LNCAP (cell line): ENCODE data around the gene GGNBP2.

Experiments used
- TF ChIP-seq, protein P1 (sequence below): fragments of 450-650 bp; IDR thresholded peaks from 2 replicates; pipeline ENCODE4 v1.5.1; 2017; ENCODE audit warnings: mild to moderate bottlenecking

The GGNBP2 gene

DNA sequence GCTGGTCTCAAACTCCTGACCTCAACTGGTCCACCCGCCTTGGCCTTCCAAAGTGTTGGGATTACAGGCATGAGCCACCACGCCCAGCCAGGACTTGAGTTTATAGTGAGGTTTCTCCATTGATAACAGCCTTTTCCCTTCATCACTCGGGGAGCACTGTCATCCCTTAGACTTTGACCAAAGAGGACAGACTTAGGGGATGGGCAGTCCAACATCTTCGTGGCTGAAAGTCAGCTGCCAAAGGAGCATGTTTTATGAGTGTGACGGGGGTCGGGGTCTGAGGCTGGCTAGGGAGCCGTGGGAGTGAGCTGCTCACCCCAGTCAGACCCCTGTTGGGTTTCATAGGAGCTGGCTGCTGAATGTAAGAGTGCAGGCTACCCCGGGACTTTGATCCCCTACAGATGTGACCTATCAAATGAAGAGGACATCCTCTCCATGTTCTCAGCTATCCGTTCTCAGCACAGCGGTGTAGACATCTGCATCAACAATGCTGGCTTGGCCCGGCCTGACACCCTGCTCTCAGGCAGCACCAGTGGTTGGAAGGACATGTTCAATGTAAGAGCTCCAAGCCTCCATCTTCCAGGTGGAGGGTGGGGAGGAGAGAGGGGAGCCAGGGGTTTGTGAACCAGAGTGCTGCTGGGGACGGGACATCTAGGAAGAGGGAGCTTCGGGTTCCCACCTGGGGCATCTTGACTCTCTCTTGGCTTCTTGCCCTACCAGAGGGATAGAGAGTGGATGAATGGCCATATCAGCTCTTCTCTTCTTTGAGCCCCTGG, 50.1 kb downstream of the GGNBP2 start:
- TF ChIP-seq, protein P1, sequence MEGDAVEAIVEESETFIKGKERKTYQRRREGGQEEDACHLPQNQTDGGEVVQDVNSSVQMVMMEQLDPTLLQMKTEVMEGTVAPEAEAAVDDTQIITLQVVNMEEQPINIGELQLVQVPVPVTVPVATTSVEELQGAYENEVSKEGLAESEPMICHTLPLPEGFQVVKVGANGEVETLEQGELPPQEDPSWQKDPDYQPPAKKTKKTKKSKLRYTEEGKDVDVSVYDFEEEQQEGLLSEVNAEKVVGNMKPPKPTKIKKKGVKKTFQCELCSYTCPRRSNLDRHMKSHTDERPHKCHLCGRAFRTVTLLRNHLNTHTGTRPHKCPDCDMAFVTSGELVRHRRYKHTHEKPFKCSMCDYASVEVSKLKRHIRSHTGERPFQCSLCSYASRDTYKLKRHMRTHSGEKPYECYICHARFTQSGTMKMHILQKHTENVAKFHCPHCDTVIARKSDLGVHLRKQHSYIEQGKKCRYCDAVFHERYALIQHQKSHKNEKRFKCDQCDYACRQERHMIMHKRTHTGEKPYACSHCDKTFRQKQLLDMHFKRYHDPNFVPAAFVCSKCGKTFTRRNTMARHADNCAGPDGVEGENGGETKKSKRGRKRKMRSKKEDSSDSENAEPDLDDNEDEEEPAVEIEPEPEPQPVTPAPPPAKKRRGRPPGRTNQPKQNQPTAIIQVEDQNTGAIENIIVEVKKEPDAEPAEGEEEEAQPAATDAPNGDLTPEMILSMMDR, result no peak

DNA sequence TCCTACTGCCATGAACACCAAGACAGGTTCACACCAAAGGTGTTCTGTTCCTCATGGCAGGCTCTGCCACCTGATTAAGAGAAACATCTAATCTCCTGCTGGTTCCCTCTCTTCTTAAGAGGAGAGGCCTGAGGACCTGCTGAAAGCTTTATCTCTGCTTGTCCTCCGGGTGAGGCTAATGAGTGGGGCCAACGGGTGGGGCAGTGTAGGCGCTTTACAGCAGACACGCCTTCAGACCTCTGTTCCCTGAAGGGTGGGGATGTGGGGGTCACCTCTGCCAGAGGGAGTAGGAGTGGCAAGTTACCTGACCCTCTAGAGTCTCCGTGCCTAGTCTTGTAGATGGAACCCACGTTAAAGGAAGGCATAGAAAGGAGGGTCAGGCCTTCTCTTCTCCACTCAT, 52.5 kb downstream of the GGNBP2 start:
- TF ChIP-seq, protein P1, result no peak

DNA sequence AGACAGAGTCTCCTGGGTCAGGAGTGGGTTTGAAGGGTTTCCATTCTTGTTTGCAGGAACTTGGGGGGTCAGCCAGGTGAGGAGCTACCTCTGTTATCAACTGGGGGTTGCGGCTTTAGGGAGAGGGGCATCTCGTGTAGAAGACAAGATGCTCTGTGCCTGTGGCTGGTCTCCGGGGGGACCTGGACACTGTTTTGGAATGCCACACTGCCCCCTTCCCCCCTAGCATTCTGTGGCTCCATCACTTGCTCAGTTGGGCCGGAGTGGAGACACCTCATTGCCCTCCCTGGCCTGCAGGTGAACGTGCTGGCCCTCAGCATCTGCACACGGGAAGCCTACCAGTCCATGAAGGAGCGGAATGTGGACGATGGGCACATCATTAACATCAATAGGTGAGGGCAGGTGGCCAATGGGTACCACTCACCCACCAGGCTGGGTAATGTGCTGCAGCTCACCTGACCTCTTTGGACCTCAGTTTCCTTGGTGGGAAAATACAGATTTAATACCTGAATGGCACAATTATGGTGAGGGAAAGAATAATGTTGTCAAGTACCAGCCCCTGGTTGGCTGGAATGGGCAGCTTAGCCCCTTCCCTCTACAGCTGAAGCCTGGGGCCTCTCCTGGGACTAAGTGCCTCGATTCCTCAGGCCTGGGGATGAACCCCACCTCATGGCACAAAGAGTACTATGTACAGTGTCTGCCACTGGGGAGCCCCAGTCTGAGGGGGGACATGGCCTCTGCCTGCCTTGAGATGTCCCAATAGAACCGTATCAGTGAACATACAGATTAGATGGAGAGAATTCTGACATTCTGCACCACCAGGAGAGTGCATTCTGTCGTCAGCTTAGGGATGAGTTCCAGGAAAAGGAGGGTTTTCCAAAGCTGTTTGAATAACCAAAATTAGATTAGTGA, 53.4 kb downstream of the GGNBP2 start:
- TF ChIP-seq, protein P1, result no peak

DNA sequence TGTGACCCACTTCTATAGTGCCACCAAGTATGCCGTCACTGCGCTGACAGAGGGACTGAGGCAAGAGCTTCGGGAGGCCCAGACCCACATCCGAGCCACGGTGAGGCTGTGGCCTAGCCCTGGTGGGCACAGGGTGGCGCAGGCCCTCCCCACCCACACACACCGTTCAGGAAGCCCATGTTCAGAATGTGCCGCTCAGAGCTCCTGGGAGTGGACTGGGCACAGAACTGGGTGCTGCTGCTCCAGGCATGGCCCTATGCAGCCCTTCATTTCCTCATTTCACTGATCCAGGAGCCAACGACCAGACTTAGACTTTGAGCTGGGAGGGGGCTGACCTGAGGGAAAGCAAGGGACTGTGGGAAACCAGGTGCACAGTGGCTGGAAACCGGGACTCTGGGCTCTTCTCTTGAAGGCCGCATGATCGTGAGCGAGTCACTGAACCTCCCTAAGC, 54.3 kb downstream of the GGNBP2 start:
- TF ChIP-seq, protein P1, result no peak

DNA sequence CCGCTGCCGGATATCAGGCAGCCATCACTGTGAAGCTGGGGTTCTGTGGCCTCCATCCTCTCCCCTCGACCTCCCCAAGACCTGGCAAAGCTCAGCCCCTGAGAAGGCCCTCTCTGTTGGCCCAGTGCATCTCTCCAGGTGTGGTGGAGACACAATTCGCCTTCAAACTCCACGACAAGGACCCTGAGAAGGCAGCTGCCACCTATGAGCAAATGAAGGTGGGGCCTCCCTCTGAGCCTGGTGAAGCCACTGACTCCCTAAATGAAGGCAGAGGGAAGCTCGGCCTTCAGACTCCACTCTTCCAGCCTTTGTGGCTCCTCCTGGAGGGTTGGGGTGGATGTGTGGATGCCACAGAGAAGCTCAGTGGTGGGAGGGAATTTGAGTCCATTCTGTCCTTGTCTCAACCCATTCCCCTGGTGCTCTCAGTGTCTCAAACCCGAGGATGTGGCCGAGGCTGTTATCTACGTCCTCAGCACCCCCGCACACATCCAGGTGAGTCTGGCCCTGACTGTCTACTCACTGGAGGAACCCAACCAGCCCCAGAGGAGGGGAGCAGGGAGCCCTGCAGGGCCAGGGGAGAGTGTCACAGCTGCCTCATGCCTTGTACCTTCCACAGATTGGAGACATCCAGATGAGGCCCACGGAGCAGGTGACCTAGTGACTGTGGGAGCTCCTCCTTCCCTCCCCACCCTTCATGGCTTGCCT, 55.0 kb downstream of the GGNBP2 start:
- TF ChIP-seq, protein P1, result no peak

DNA sequence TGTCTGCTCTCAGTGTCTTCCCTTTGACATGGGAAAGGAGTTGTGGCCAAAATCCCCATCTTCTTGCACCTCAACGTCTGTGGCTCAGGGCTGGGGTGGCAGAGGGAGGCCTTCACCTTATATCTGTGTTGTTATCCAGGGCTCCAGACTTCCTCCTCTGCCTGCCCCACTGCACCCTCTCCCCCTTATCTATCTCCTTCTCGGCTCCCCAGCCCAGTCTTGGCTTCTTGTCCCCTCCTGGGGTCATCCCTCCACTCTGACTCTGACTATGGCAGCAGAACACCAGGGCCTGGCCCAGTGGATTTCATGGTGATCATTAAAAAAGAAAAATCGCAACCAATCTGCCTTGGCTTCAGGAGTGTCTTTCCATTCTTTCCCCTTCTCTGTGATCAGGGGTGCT, 55.7 kb downstream of the GGNBP2 start:
- TF ChIP-seq, protein P1, result no peak

DNA sequence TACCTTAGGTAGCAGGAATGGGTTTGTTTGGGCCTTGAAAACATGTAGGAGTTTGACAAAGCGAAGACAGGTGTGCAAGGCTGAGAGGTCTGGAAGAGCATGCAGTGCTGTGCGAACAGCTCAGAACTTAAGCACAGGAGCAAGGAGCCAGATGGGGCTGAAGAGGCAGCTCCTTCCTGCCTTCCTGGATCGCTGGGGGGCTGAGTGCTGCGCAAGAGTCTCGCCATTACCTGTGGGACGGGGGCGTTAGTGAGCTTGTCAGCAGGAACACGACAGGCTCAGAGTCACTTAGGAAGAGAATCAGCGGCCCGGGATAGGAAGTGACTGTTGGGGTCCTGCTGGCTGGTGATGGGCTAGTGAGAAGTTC, 56.2 kb downstream of the GGNBP2 start:
- TF ChIP-seq, protein P1, result no peak
